Left ventricle myocardium superior (tissue), 1 donor: Measurements from ENCODE around the gene MOB3B. TPM values are rescaled to one million over a fixed set of nuclear protein-coding genes. Genes with fewer than 3 reads are reported as not detected.

Source experiments
- ATAC-seq: fragments of 200-7000 bp; cut with Tn5 transposase; one replicate; pipeline ENCODE4 v1.9.1; 2020; ENCODE audit warnings: mild to moderate bottlenecking, moderate library complexity
- DNase-seq: peaks from one replicate; pipeline ENCODE4 v3.0.0-alpha.2; 2020
- intact Hi-C: fragments of 100-400 bp; cut with micrococcal nuclease; formaldehyde crosslinking; loops from one replicate; pipeline ENCODE4 v1.11.0; 2022
- total RNA-seq: library from RNA; stranded (reverse); fragmentation: NEBNext Ultra II Directional; extraction: Animal tissue kit (Norgen Biotek cat#: 25700); gene quantifications from one replicate; pipeline ENCODE4 v1.2.1, GENCODE V29; 2021
- donor health status: DM: no; HTN: yes; CAD: no; lungs with severe emphysema.

The MOB3B gene
- total RNA-seq, 1 donor from 2014 or later: 1.7 TPM

DNA sequence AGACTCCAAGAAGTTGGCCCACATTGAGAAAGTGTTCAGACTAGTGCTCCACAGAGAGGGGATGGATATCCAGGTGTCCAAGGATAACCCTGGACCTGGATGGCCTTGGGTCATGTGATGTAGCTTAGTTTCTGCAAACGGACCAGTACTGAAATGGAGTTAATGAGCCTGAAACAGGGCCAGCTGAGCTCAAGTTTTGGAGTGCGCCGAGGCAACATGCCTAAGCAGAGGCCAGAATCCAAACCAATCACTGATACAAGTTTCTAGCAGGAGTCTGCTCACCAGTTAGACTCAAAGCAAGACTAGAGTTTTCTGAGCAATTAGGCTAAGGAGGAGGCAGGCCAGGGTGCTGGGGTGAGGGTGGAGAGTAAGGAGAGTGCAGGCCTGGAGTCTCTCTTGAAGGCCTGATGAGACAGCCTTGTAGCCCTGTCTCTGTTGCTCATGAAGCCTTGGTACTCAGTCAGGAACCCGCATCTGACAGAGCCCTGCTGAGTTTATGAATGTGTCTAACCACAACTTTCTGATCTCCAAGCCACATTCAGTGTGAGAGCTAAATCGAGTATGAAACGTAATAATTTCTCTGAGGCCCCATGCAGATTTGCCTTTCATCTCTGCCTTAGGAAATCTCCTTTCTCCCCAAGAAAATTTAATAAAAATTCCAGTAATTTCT, 163.8 kb downstream of the MOB3B start:
- intact Hi-C loops: no loop called here
- ATAC-seq: no peak
- no peak for DNase-seq

GRCh38 chr9:27362447-27363210, 167.0 kb downstream of the MOB3B start:
- intact Hi-C loops: no loop called here
- no peak for ATAC-seq

DNA sequence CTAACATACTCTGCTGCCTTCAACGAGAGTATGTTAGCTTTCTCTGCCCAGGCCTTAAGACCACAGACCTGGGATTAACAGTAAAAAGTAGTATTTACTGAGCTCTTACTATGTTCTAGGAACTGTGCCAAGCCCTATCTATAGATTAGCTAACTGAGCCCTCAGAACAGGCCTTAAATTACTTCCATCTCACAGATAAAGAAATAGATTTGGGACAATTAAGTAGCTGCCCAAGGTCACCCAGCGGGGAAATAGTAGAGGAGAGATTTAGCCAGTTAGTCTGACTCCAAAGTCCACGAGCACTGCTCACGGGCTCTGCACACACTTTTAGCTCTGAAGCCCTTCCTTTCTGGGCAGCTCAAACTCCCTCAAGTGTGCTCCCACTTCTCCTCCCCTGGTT, 168.1 kb downstream of the MOB3B start:
- no peak for DNase-seq
- ATAC-seq: no peak
- intact Hi-C loops: no loop called here

More at GRCh38 chr9:27362447-27363210, 167.0 kb downstream of the MOB3B start:
- no peak for DNase-seq

DNA sequence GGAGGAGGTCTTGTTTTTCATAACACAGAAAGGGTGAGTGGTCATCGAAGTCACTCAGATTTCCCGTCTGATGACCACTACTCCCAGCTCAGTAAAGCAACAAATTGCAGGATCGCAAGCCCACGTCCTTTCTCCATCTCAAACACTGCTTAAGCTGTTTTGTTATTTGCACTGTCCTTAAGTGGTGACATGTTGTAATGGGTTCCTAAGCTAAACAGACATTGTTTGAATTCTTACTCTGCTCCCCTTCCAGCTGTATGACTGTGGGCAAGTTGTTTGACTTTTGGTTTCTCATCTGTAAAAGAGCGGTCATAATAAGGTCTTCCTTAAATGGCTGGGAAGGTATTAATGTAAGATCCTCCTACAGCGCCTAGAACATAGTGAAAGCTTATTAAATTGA, 169.9 kb downstream of the MOB3B start:
- no peak for DNase-seq
- intact Hi-C loops: no loop called here
- ATAC-seq: no peak

- ATAC-seq: peak; percentile 63
- intact Hi-C loops: no loop called here
- no peak for DNase-seq
Measured at GRCh38 chr9:27358007-27358406, 171.6 kb downstream of the MOB3B start.

GRCh38 chr9:27356446-27356845, 173.2 kb downstream of the MOB3B start:
- ATAC-seq: no peak
- intact Hi-C loops: no loop called here
- no peak for DNase-seq

DNA sequence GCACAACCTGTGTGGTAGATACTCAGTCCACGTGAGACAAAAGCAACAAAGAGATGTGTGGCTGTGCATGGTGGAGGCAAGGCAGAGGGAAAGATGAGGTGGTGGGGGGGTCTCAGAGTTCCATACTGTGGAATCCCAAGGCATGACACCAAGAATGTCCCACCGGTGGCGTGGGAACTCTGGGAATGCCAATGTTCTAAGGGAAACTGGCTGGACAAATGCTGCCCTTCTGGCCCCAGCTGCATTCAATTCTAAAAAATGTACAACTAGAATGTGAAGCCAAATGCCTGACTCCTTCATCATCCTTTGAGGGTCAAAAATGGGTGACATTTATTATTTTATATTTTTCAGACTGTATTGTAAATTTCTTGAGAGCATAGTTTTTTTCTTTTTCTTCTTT, 174.4 kb downstream of the MOB3B start:
- DNase-seq: no peak
- ATAC-seq: no peak
- intact Hi-C loops: no loop called here

DNA sequence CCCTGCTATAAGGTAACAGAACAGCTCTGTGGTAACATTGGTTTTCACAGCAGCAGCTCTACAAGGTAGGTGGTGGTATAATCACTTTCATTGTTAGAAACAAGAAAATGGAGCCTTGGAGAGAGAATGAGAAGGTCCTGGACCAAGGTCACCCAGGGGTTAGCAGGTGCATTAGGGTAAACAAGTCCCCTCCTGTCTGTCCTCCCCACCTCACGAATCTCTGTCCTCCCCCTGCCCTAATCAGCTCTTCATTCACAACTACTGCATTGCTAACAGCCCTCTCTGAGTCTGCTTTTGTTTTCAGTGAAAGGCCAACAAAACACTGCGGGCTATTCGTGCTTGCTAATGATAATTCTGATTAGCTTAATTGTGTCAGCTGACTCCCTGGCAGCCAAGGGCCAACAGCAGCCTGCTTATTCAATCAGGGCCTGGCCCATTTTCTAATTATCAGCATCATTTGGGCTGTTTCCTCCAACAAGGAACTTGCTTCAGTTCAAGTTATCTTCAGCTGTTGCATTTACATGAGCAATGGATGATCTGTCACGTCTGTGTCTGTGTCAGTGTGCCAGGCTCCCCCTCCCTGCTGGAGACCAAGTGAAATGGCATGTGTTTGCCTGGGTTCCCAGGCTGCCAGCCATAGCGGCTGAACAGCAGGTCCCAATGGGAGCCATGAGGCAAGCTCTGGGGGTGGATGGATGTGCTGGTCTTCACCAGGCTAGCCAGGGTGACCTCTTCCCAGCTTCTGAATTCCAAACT, 176.0 kb downstream of the MOB3B start:
- no peak for DNase-seq
- ATAC-seq: peak; percentile 15
- intact Hi-C loops: no loop called here

DNA sequence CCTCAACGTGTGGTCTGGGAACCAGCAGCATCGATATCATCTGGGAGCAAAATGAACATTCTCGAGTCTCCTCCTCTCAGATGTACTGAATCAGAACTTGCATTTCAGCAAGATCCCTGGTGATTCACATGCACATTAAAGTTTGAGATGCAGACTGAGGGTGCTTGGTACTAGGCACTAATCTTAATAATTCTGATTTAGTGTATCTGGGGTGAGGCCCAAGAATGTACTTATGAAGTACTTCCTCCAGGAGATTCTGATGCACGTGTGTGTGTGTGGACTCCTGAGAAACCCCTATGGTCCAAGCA, 176.5 kb downstream of the MOB3B start:
- ATAC-seq: no peak
- no peak for DNase-seq
- intact Hi-C loops: no loop called here

GRCh38 chr9:27352457-27353165, 177.0 kb downstream of the MOB3B start:
- DNase-seq (no peak), ATAC-seq (peak; percentile 34)
- intact Hi-C loops: no loop called here

DNA sequence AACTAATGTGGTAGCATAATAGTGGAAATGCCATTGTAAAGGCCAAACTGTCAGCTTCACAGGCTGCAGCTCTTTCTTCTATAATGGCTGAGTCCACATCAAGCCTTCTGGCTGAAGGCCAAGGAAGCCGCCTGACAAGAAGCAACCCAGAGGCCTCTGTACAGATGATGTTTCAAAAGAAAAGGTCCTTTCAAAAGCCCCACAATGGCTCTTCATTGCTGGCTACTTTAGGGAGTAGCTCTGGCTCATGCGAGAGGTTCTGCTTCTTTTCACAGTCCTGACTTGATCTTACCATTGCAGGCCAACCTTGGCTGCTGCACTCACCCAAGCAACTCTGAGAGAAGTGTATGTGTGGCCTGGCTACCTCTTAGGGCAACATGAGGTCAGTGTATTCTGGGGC, 178.2 kb downstream of the MOB3B start:
- DNase-seq: peak; percentile 67
- intact Hi-C loops: no loop called here
- peak; percentile 88 for ATAC-seq

GRCh38 chr9:27350382-27350976, 179.1 kb downstream of the MOB3B start:
- no peak for DNase-seq
- ATAC-seq: peak; percentile 48
- intact Hi-C loops: no loop called here

GRCh38 chr9:27349698-27350080, 179.9 kb downstream of the MOB3B start:
- ATAC-seq (no peak), DNase-seq (no peak)
- intact Hi-C loops: no loop called here

DNA sequence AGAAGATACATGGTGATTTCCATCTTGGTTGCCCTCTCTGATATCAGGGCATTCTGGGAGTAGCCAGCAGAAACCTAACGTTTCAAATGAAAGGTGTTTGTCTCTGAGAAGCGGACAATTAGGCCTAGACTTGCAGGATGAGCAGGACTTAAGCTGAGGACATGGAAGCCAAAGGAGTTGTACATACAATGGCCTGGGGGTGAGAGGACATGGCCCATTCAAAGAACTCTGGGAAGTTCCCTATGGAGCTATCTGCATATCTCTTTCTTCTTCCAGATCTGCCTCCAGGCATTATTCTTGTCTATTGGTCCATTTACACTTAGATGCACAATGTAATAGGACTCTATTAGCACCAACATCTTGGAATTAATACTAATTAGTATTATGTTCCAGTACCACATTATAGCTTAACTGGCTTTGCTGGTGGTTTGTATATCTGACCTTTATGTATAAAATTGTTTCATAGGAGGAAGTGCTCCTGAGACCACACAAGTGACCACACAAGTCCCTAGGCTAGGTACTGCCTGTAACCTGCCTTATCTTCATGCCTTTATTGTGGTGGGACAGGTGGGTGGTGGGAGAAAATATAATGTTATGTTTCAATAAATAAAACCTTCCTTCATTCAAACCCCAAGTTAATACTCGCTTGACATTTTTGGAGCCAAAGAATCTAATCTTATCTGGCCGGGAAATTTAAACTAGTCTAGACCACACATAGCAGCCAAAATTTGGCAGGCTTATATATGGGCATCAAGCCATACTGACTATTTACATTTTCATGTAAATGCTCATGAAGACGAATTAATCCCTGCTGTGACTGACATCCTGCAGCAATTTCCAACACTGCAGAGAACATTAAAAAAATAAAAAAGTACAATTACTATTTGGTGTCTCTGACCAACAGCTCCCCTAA, 180.6 kb downstream of the MOB3B start:
- DNase-seq: no peak
- intact Hi-C loops: no loop called here
- ATAC-seq: no peak

DNA sequence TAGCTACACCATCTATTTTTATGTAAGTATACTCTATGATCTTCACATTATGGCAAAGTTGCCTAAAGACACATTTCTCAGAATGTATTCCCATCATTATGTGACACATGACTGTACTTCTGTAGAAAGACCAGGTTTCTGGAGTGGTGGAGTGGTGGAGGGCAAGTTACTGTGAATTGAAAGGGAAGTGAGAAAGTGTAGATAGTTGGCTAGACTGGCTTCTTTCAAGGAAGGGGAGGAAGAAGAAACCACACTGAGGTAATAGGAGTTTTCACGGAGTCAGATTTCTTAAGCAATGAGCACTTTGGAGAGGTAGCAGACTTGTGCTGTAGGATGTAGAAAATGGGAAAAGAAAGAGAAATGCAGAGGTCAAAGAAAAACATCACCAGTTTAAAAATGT, 181.7 kb downstream of the MOB3B start:
- no peak for ATAC-seq
- intact Hi-C loops: no loop called here
- DNase-seq: no peak

DNA sequence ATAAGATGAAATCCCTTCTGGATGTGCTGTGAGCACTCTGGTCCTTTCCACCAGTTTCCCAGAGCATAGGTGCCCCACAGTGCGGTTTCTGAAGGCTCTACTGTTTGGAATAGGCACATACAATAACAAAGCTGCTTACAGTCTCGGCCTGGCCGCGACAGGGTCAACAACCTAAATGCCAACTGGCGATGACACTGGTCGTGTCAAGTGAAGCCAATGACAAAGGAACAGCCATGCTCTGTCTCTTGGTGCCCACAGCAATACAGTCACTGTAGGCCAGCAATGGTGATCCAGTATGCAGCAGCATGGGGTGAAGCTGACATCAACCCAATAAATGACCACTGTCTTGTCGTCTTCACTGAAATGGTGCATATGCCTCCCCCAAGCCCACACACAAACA, 184.8 kb downstream of the MOB3B start:
- intact Hi-C loops: no loop called here
- DNase-seq (no peak), ATAC-seq (no peak)

DNA sequence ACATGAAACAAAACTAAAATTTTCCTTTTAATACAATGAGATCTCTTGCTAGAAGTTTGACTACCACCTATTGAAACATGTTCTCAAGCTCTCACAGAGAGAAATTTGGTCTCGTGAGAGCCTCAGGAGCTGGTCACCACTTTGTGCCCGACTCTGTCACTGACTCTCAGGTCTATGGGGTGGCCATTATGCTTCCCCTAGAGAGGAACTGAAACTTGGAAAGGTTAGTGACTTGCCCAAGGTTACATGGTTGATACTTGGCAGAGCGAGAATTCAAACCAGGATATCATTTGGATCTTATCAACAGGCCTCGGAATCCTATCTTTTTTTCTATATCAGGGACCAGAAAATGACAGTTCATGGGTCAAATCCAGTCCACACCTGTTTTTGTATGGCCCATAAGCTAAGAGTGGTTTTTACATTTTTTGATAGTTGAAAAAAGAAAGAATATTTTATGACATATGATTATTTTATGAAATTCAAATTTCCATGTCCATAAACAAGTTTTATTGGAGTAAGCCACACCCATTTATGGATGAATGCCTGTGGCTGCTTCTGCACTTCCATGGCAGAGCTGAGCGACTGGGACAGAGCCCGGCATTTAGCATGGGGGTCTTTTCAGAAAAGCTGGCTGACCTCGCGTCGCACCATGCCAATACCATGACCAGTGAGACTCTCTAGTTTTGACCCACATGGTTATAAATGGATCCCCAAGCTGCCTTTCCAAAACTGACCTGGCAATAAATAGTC, 187.9 kb downstream of the MOB3B start:
- DNase-seq (no peak), ATAC-seq (no peak)
- intact Hi-C loops: no loop called here
